ENCODE measurements around the gene PPL. TPM values are rescaled to one million over a fixed set of nuclear protein-coding genes. Genes with fewer than 3 reads are reported as not detected.

PPL gene
- total RNA-seq, 1 experiment from 2014 or later: 28.5 TPM

- TF ChIP-seq FOXP4 (CRISPR knock-in tag; IDR thresholded peaks at IDR 0.05) (no peak), E2F4 (CRISPR knock-in tag; IDR thresholded peaks at IDR 0.05; ENCODE audit: borderline replicate concordance, low read depth) (no peak)
These were observed 25.0 kb downstream of the PPL start (continued) for GRCh38 chr16:4911970-4912386.

GRCh38 chr16:4910828-4911227 is 26.1 kb downstream of the PPL start:
- Mint-ChIP-seq H3K36me3 (no peaks in the 10 kb centered on the region), H3K4me1 (0 out of 2 replicates have a peak, but pooled peaks cover 3% of the 10 kb centered on the region), H3K27me3 (ENCODE audit: low read depth) (no peaks in the 10 kb centered on the region), H3K27ac (no peak overlapping the region), H3K9me3 (no peaks in the 10 kb centered on the region), H3K4me3 (no peak overlapping the region)
- DNase-seq (ENCODE audit: low spot score): no peak
- no peak for ATAC-seq
- CTCF ChIA-PET: no interaction called here
- POLR2A ChIA-PET: interaction anchor here (1.1 kb wide), 1 partner anchor 9 kb away, joined by 3 read pairs; no protein-coding TSS in a partner anchor
- TF ChIP-seq ZBTB43 (CRISPR knock-in tag; IDR thresholded peaks at IDR 0.05) (no peak), ZNF121 (CRISPR knock-in tag; IDR thresholded peaks at IDR 0.05) (no peak)

- 0 out of 2 replicates have a peak, but pooled peaks cover 3% of the 10 kb centered on the region for H3K4me1 Mint-ChIP-seq
- no peak overlapping the region for H3K4me3 Mint-ChIP-seq
- H3K27ac Mint-ChIP-seq: no peak overlapping the region
- no peaks in the 10 kb centered on the region for H3K9me3 Mint-ChIP-seq
- DNase-seq (ENCODE audit: low spot score) (no peak), ATAC-seq (no peak)
- TF ChIP-seq SP1 (CRISPR knock-in tag; conservative IDR thresholded peaks at IDR 0.05) (no peak), PREB (CRISPR knock-in tag; IDR thresholded peaks at IDR 0.05; ENCODE audit: borderline replicate concordance) (no peak), MXD4 (CRISPR knock-in tag; IDR thresholded peaks at IDR 0.05; ENCODE audit: borderline replicate concordance) (no peak), ZNF232 (CRISPR knock-in tag; IDR thresholded peaks at IDR 0.05) (no peak), RELA (CRISPR knock-in tag; IDR thresholded peaks at IDR 0.05; ENCODE audit: borderline replicate concordance) (no peak)
- POLR2A ChIA-PET: no interaction called here
- no peaks in the 10 kb centered on the region for H3K27me3 Mint-ChIP-seq (ENCODE audit: low read depth)
- no peaks in the 10 kb centered on the region for H3K36me3 Mint-ChIP-seq
- CTCF ChIA-PET: interaction anchor here (1.9 kb wide), 1 partner anchor 47 kb away, joined by 4 read pairs; no protein-coding TSS in a partner anchor
These were observed 27.1 kb downstream of the PPL start for GRCh38 chr16:4909825-4910224.

GRCh38 chr16:4908854-4909401 is 28.0 kb downstream of the PPL start:
- Mint-ChIP-seq H3K4me3 (no peak overlapping the region), H3K36me3 (no peaks in the 10 kb centered on the region), H3K9me3 (no peaks in the 10 kb centered on the region), H3K27ac (no peak overlapping the region), H3K4me1 (0 out of 2 replicates have a peak, but pooled peaks cover 3% of the 10 kb centered on the region), H3K27me3 (ENCODE audit: low read depth) (no peaks in the 10 kb centered on the region)
- no peak for ATAC-seq
- POLR2A ChIA-PET: no interaction called here
- no peak for DNase-seq (ENCODE audit: low spot score)
- CTCF ChIA-PET: interaction anchor here (1.9 kb wide), 1 partner anchor 47 kb away, joined by 4 read pairs; no protein-coding TSS in a partner anchor
- TF ChIP-seq SOX15 (CRISPR knock-in tag; IDR thresholded peaks at IDR 0.05) (no peak), MXD4 (CRISPR knock-in tag; IDR thresholded peaks at IDR 0.05; ENCODE audit: borderline replicate concordance) (no peak), FOXP4 (CRISPR knock-in tag; IDR thresholded peaks at IDR 0.05) (no peak), ZNF263 (CRISPR knock-in tag; IDR thresholded peaks at IDR 0.05; ENCODE audit: low read depth) (no peak), NR2C2 (CRISPR knock-in tag; IDR thresholded peaks at IDR 0.05) (no peak), ZNF512 (CRISPR knock-in tag; IDR thresholded peaks at IDR 0.05; ENCODE audit: borderline replicate concordance) (no peak), NR3C1 (CRISPR knock-in tag; conservative IDR thresholded peaks at IDR 0.05; ENCODE audit: low read depth) (no peak), CTCF (IDR thresholded peaks at IDR 0.05) (no peak), HMGA2 (CRISPR knock-in tag; IDR thresholded peaks at IDR 0.05) (no peak), IRF2 (CRISPR knock-in tag; IDR thresholded peaks at IDR 0.05; ENCODE audit: borderline replicate concordance, low read depth) (no peak), FOXP1 (CRISPR knock-in tag; IDR thresholded peaks at IDR 0.05; ENCODE audit: borderline replicate concordance) (no peak)
